HepG2 (cell line): Measurements from ENCODE around the gene RPL41. TPM values are rescaled to one million over a fixed set of nuclear protein-coding genes. Genes with fewer than 3 reads are reported as not detected.

ENCODE experiments used
- ATAC-seq: fragments of 200-7000 bp; cut with Tn5 transposase; 3 replicates; pipeline ENCODE4 v1.9.1; 2020; ENCODE audit warnings: mild to moderate bottlenecking, moderate library complexity
- BruUV-seq: library from RNA; stranded (reverse); fragments of 400-500 nt; replicated peaks from 2 replicates; lab custom pipeline; 2021; lab: Mats Ljungman, UMichigan
- CTCF ChIA-PET: fragments of 300-600 bp; formaldehyde crosslinking; extraction: SDS; loops from one replicate; lab custom pipeline; 2021; ENCODE audit warnings: low total read pairs, inconsistent platforms, low intra/inter-chr PET ratio; lab: Yijun Ruan, JAX
- POLR2A ChIA-PET: fragments of 350-600 bp; sonication (Branson Sonifier 250); formaldehyde crosslinking; loops from one replicate; lab custom pipeline; 2020; ENCODE audit warnings: antibody characterized with exemption, inconsistent platforms; lab: Yijun Ruan, JAX
- DNase-seq: peaks from one replicate; pipeline ENCODE4 v3.0.0-alpha.2; 2015; ENCODE audit warnings: low spot score
- FAIRE-seq: peaks from 3 replicates; lab custom pipeline; 2011; peaks lifted over from hg19 to GRCh38; lab: Jason Lieb, UNC
- H2AFZ ChIP-seq: one replicate; pipeline ENCODE4 v1.6.1; 2011; ENCODE audit warnings: low read length, inconsistent platforms
- H3K27ac ChIP-seq: fragments of 300-600 bp; 3 replicates; pipeline ENCODE4 v1.8.0; 2011; ENCODE audit warnings: mixed run types, mild to moderate bottlenecking, mixed read lengths, low read length, inconsistent platforms; ENCODE audit not compliant: insufficient read depth; ENCODE audit errors: extremely low read length
- H3K27me3 ChIP-seq, 2 experiments: fragments of 200-600 bp in 1 of 2; 2 replicates in 1 of 2; 3 replicates in 1 of 2; pipeline versions ENCODE4 v1.6.0 to v1.8.0; 2011; ENCODE audit warnings: low read length in 2 of 2, mild to moderate bottlenecking in 2 of 2, moderate library complexity in 2 of 2, inconsistent platforms in 1 of 2; ENCODE audit not compliant: insufficient read depth in 2 of 2, control insufficient read depth in 1 of 2
- H3K36me3 ChIP-seq, 2 experiments: fragments of 200-600 bp in 1 of 2; replicated peaks in 1 of 2; 2 replicates in 1 of 2; 3 replicates in 1 of 2; pipeline versions ENCODE4 v1.5.1 to v1.8.0; 2011; ENCODE audit warnings: low read length in 2 of 2, inconsistent platforms in 1 of 2; ENCODE audit not compliant: insufficient read depth in 2 of 2, control insufficient read depth in 1 of 2
- H3K4me1 ChIP-seq: 2 replicates; pipeline ENCODE4 v1.5.1; 2012; ENCODE audit warnings: low read length, inconsistent platforms; ENCODE audit not compliant: insufficient read depth
- H3K4me2 ChIP-seq: 2 replicates; pipeline ENCODE4 v1.6.0; 2011; ENCODE audit warnings: low read depth, low read length, inconsistent platforms
- H3K4me3 ChIP-seq, 3 experiments: fragments of 200-600 bp in 1 of 3; sonication (generic), shearing (Covaris generic) in 1 of 3; replicated peaks in 1 of 3; 2 replicates each; pipeline ENCODE4 v1.5.1; 2011 to 2016; ENCODE audit warnings: low read length in 3 of 3, inconsistent platforms in 2 of 3, low read depth in 2 of 3, mild to moderate bottlenecking in 2 of 3, control low read depth in 1 of 3, mixed read lengths in 1 of 3; ENCODE audit not compliant: insufficient read depth in 1 of 3
- H3K79me2 ChIP-seq: one replicate; pipeline ENCODE4 v1.6.1; 2011; ENCODE audit warnings: low read length, inconsistent platforms; ENCODE audit not compliant: insufficient read depth
- H3K9ac ChIP-seq: 2 replicates; pipeline ENCODE4 v1.6.0; 2011; ENCODE audit warnings: mild to moderate bottlenecking, low read depth, low read length, inconsistent platforms; ENCODE audit not compliant: insufficient read depth
- H3K9me3 ChIP-seq: 2 replicates; pipeline ENCODE4 v1.5.1; 2012; ENCODE audit warnings: mild to moderate bottlenecking, low read length
- H4K20me1 ChIP-seq: 2 replicates; pipeline ENCODE4 v1.6.0; 2011; ENCODE audit warnings: inconsistent platforms, mild to moderate bottlenecking, low read length, moderate library complexity; ENCODE audit not compliant: insufficient read depth
- IKZF4 ChIP-seq: sonication (generic); formaldehyde crosslinking; IDR thresholded peaks from 2 replicates; pipeline ENCODE4 v1.5.1; 2020; ENCODE audit warnings: borderline replicate concordance, mild to moderate bottlenecking, low read depth, missing genetic modification reagents; ENCODE audit errors: not compliant biosample characterization
- IRX3 ChIP-seq: sonication (generic); formaldehyde crosslinking; IDR thresholded peaks from 2 replicates; pipeline ENCODE4 v1.8.1; 2023; ENCODE audit warnings: mild to moderate bottlenecking, low read depth, missing genetic modification reagents, borderline replicate concordance
- NFE2L2 ChIP-seq: fragments of 150-350 bp; IDR thresholded peaks from 2 replicates; pipeline ENCODE4 v1.6.1; 2014; ENCODE audit warnings: low read length
- NFRKB ChIP-seq: fragments of 450-650 bp; IDR thresholded peaks from 2 replicates; pipeline ENCODE4 v1.6.1; 2017
- NFYC ChIP-seq: IDR thresholded peaks from 2 replicates; pipeline ENCODE4 v1.6.1; 2016; ENCODE audit warnings: missing genetic modification reagents, missing compliant biosample characterization
- RXRA ChIP-seq: sonication (generic); formaldehyde crosslinking; IDR thresholded peaks from 2 replicates; pipeline ENCODE4 v1.5.1; 2020; ENCODE audit warnings: missing genetic modification reagents
- SMAD3 ChIP-seq: sonication (generic); formaldehyde crosslinking; IDR thresholded peaks from 2 replicates; pipeline ENCODE4 v1.4.0; 2020; ENCODE audit warnings: missing genetic modification reagents
- SRSF9 ChIP-seq: fragments of 200-400 bp; formaldehyde crosslinking; IDR thresholded peaks from 2 replicates; pipeline ENCODE4 v1.6.1; 2018; ENCODE audit warnings: borderline replicate concordance, mild to moderate bottlenecking, low read depth, low read length; ENCODE audit not compliant: insufficient read depth, poor library complexity, severe bottlenecking
- ZNF331 ChIP-seq: sonication (generic); formaldehyde crosslinking; IDR thresholded peaks from 2 replicates; pipeline ENCODE4 v1.4.0; 2020; ENCODE audit warnings: missing genetic modification reagents
- WGBS: methylation state at CpG from one replicate; pipeline ENCODE4 v1.1.6; 2017; ENCODE audit warnings: low lambda C conversion rate; 5-methylcytosine and 5-hydroxymethylcytosine counted together
- in situ Hi-C: cut with HindIII; loops from 2 replicates; pipeline ENCODE4 v1.10.0; 2017; ENCODE audit warnings: low pct_unique_long_range_greater_than_20kb; ENCODE audit not compliant: extremely low pct_ligation_motif_present
- intact Hi-C: fragments of 100-400 bp; cut with micrococcal nuclease; formaldehyde crosslinking; loops from one replicate; pipeline ENCODE4 v1.10.0; 2022; ENCODE audit not compliant: unreplicated experiment
- polyA plus RNA-seq, 8 experiments: library from polyadenylated mRNA; depleted of rRNA in 3 of 8; stranded (reverse) in 7 of 8; unstranded in 1 of 8; fragments of >200 nt; fragmentation: Illumina TruSeq in 4 of 8; extraction: Trizol in 4 of 8; gene quantifications; 2 replicates each; pipeline versions ENCODE4 v1.2.1 to v1.2.3, GENCODE V29; 2011 to 2016; ENCODE audit warnings: low read depth in 4 of 8, missing spikeins in 1 of 8, mixed read lengths in 1 of 8; ENCODE audit not compliant: insufficient read depth in 1 of 8
- total RNA-seq, 5 experiments: library from RNA; depleted of rRNA; stranded (reverse); fragments of >200 nt; fragmentation: Illumina TruSeq; extraction: Trizol; gene quantifications; 2 replicates each; pipeline ENCODE4 v1.2.3, GENCODE V29; 2016; ENCODE audit warnings: low read depth in 1 of 5
- TF ChIP-seq, protein P1 (sequence below): sonication (generic); formaldehyde crosslinking; IDR thresholded peaks from 2 replicates; pipeline ENCODE4 v1.5.1; 2020; ENCODE audit warnings: missing genetic modification reagents, mild to moderate bottlenecking, borderline replicate concordance
- TF ChIP-seq, protein P2 (sequence below): sonication (generic); formaldehyde crosslinking; IDR thresholded peaks from 2 replicates; pipeline ENCODE4 v1.5.0; 2020; ENCODE audit warnings: mild to moderate bottlenecking, missing genetic modification reagents

RPL41 gene
- total and polyA plus RNA-seq, 2 of the 13 experiments (the other 11 are each of a cell fraction or from before 2014, with no cell fraction given) = 4,012 to 7,670 TPM

DNA sequence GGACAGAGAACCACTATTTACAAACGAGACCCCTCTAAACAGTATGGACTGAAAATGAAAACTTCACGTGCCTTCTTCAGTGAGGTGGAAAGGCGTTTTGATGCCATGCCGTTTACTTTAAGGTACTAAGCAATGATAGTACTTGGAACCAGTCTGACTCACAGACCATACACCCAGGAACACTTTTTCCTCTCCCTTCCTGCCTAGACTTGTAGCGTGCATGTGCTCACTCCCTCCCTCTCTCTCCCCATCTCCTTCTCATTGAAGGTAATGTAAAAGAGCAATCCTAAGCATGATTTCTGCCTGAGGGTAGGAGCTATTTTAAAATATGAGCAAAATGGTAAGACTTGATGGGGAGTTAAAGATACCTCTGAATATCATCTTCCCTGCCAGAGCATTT is 5.9 kb upstream of the RPL41 start:
- no TSS peak for BruUV-seq
- H3K4me3 ChIP-seq = no peak overlapping the region
- intact Hi-C loops (no loop called here), in situ Hi-C loops (no loop called here)
- DNase-seq (no peak), ATAC-seq (no peak), FAIRE-seq (no peak)
- peaks cover 25 to 63% of the 10 kb centered on the region in 2 experiments for H3K36me3 ChIP-seq
- ChIA-PET POLR2A (interaction anchor here (1.8 kb wide), 1 partner anchor 29 kb away, joined by 6 read pairs; no protein-coding TSS in a partner anchor), CTCF (no interaction called here)
- no peak overlapping the region for H3K27ac ChIP-seq
- WGBS = 99% methylated on average over 5 of the region's 5 CpGs
- peaks cover 23% of the 10 kb centered on the region for H3K79me2 ChIP-seq
- TF ChIP-seq, protein P1, sequence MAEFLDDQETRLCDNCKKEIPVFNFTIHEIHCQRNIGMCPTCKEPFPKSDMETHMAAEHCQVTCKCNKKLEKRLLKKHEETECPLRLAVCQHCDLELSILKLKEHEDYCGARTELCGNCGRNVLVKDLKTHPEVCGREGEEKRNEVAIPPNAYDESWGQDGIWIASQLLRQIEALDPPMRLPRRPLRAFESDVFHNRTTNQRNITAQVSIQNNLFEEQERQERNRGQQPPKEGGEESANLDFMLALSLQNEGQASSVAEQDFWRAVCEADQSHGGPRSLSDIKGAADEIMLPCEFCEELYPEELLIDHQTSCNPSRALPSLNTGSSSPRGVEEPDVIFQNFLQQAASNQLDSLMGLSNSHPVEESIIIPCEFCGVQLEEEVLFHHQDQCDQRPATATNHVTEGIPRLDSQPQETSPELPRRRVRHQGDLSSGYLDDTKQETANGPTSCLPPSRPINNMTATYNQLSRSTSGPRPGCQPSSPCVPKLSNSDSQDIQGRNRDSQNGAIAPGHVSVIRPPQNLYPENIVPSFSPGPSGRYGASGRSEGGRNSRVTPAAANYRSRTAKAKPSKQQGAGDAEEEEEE (CRISPR knock-in tag) = no peak
- TF ChIP-seq SRSF9 (no peak), IRX3 (no peak), RXRA (CRISPR knock-in tag) (no peak), NFYC (CRISPR knock-in tag) (no peak), NFRKB (no peak), ZNF331 (no peak), IKZF4 (CRISPR knock-in tag) (no peak), NFE2L2 (no peak), SMAD3 (no peak)
- TF ChIP-seq, protein P2, sequence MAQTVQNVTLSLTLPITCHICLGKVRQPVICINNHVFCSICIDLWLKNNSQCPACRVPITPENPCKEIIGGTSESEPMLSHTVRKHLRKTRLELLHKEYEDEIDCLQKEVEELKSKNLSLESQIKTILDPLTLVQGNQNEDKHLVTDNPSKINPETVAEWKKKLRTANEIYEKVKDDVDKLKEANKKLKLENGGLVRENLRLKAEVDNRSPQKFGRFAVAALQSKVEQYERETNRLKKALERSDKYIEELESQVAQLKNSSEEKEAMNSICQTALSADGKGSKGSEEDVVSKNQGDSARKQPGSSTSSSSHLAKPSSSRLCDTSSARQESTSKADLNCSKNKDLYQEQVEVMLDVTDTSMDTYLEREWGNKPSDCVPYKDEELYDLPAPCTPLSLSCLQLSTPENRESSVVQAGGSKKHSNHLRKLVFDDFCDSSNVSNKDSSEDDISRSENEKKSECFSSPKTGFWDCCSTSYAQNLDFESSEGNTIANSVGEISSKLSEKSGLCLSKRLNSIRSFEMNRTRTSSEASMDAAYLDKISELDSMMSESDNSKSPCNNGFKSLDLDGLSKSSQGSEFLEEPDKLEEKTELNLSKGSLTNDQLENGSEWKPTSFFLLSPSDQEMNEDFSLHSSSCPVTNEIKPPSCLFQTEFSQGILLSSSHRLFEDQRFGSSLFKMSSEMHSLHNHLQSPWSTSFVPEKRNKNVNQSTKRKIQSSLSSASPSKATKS = no peak
- H4K20me1 ChIP-seq = peaks cover 4% of the 10 kb centered on the region
- no peaks in the 10 kb centered on the region for H3K27me3 ChIP-seq
- H3K4me1 ChIP-seq = peaks cover 27% of the 10 kb centered on the region
- no peak overlapping the region for H3K4me2 ChIP-seq
- H2AFZ ChIP-seq = no peak overlapping the region
- H3K9ac ChIP-seq = no peak overlapping the region
- no peaks in the 10 kb centered on the region for H3K9me3 ChIP-seq
